NCI-H2171 (cell line): ENCODE measurements around the gene ASIC2.

Experiments
- DNase-seq: peaks from one replicate; lab custom pipeline; 2025; lab: John Stamatoyannopoulos, UW

The ASIC2 gene

GRCh38 chr17:33292981-33293867 lies at the start of gene ASIC2:
Gene ASIC2, minus strand, starts transcription at chr17:33293295.
- no peak for DNase-seq

DNA sequence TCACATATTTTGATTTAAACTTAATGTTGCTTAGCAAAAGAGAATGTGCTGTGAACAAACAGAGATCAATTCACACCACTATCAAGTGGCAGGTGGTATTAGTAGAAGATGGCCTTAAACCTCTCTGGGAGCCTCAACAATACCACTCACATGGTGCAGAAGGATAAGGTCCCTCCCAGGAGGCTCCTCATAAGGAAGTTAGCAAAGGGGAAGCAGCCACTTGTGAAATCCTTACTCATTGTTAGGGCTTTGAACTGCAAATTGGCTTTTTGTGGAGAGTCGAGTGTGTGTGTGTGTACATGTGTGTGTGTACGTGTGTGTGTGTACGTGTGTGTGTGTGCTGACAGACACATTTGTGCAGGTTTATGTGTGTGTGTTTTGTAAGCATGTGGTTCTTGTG lies 48.9 kb upstream of the ASIC2 start:
- DNase-seq = no peak

DNA sequence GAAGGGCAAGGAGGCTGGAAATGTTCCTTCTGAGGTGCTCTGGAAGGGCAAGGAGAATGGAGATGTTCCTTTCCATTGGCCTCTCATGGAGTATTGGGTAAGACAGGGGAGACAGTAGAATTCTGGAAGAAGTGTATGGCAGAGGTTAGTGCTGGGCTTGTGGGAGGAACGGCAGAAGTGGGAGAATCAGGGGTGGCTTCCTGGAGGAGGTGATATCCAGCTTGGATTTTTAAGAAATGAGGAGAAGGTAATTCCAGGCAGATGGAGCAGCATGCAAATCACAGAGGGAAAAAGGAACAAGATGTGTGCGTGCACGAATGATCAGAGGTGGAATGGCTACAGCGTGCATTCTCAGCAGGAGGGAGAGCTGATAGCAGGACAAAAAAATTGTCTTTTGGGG lies 45.1 kb upstream of the ASIC2 start:
- DNase-seq = no peak

GRCh38 chr17:33335491-33336173 lies 42.5 kb upstream of the ASIC2 start:
- no peak for DNase-seq

DNA sequence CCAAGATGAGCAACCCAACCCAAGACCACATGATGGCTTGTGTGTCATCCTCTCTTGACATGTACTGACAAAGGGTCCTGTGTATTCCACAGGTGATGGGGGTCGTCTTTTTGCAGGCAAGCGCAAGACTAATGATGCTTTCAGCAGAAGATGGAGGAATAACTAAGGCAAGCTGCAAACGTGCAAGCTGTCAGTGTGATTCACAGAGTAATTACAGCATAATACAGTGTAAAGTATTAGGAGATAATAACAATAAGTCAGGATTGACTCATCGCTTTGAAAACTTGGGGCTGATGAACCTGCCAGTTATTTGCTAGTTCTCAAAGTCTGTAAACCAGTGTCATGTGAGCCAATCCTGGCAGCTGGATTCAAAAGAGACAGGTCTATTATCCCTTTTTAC lies 41.6 kb upstream of the ASIC2 start:
- DNase-seq = no peak

- DNase-seq = no peak
Measured at GRCh38 chr17:33330877-33331276, 37.8 kb upstream of the ASIC2 start.

DNA sequence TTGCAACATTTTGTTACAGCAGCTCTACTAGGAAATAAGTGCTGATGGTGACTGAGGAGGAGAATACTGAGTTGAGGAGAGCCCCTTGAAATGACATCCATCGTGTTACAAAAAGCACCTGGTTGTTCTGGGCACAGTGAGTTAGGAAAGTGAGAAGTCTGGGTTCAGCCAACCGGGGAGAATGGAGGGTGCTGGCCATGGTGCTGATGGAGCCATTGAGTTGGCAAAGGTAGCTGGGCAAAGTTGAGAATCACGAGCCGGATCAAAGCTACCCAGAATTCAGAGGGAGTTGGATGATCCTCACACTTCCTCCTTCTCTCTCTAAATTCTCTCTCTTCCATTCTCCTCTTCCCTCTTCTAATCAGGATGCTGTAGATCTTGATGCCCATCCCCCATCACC lies 35.0 kb upstream of the ASIC2 start:
- DNase-seq = no peak

DNA sequence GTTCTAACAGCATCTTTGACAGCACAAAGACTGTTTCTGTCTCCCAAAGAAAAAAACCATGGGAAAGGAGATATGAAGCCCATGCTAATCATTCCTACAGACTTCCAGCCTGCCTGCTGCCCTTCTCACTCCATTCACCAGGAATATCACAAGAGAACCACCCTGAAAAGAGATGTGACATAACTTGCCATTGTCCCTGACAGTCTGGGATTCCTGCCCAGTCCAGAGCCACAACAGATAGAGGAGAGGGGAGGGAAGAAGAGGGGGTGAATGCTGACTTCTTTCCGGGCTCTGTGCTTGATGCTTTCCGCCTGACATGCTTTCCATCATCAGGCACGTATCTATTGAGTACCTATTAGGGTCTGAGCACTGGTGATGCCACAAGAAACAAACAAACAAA lies 31.6 kb upstream of the ASIC2 start:
- no peak for DNase-seq

GRCh38 chr17:33322063-33322462 lies 29.0 kb upstream of the ASIC2 start:
- no peak for DNase-seq

DNA sequence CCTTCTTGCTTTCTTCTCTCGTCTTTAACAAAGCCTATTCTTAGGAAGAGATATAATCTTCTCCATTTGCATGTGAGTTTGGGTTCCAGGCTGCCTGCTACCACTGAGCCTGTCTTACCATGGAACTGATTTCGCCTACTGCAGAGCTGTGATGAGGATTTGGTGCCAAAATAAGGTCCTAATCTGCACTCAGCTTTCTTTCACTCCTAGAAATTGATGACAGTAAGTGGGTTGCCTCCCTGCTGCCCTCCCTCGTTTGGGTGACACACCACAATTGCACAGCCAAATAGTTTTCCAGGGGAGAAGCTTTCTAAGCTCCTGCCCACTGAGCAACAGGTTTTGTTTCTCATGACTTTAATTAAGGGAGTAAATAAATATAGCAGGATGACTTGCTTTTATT lies 25.1 kb upstream of the ASIC2 start:
- DNase-seq = no peak

DNA sequence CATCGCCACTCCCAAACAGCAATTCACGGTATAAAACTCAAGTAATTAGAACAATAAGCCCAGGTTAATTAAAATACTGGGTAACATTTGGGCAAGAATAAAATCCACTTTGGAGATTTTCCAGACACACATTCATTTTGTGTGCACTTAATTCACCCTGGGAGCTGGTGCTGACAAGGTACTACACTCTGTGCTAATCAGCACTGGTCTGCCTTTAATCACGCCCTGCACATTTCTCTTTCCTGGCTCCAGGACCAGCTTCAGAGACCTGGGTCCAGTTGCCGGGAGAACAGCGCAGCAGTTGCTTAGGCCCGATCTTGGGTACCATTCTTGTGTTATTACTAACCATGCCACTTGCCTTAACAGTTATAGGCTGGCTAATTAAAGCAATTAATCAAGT lies 23.7 kb upstream of the ASIC2 start:
- no peak for DNase-seq

DNA sequence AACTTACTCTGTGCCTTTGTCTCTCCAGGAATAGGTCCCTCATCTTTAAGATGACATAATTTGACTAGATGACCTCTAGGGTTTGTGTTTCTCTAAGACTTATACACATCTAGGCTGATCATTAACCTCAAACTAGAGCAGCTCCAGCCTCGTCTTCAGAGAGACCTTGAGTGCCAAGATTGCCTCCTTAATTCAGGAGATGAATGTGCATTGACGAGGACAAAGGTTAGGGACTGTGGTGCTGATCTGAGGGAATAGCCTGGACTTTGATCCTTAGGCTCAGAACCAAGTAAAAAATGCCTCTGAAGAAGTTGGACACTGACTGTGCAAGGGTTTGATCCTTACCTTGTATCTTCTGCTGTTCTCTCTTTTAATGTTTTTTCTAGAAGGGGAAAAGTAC lies 17.2 kb upstream of the ASIC2 start:
- no peak for DNase-seq

GRCh38 chr17:33303254-33303653 lies 10.2 kb upstream of the ASIC2 start:
- no peak for DNase-seq

GRCh38 chr17:33302394-33302793 lies 9.3 kb upstream of the ASIC2 start:
- no peak for DNase-seq

GRCh38 chr17:33300241-33300640 lies 7.1 kb upstream of the ASIC2 start:
- DNase-seq = no peak

DNA sequence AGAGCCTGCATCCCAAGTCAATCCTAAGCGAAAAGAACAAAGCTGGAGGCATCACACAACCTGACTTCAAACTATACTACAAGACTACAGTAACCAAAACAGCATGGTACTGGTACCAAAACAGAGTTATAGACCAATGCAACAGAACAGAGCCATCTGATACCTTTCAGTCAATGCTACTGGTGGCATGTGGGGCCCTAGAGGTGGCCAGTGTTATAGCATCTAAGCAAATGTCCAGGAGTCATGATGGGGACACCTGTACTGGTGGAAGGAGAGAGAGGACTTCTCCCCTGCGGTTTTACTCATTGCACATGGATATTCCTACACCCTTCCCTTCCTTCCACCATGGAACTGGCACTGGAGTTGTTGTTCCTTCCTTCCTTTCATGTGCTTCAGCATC lies 6.0 kb upstream of the ASIC2 start:
- no peak for DNase-seq

DNA sequence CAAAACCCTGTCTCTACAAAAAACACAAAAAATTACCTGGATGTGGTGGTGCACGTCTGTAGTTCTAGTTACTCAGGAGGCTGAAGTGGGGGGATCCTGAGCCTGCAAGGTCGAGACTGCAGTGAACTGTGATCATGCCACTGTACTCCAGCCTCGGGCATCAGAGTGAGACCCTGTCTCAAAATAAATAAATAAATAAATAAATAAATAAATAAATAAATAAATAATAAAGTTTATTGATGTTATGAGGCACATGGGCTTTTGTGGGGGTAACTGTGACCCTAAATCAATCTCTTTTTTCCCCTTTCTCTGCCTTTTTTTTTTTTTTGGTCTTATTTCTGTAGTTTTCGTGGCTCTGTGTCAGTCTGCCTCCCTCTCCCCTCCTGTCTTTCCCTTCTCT lies 4.5 kb upstream of the ASIC2 start:
- no peak for DNase-seq

DNA sequence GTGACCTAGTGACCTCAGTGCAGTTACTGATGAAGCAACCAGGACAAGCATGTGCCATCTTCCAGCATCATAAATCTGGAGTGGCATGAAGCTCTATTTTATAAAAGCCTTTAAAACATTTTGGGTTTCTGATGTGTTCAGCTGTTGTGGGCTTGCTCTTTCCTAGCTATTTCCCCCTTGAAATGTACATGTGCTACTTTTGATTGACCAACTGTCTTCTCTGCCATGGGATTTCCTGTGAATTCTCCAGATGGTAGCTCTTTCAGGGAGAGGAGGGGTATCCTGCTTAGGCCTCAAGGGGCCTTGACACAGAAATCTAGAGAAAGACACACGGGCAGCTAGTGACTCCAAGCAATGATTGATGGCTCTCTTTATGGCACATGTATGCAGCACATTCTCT lies 1.9 kb upstream of the ASIC2 start:
- DNase-seq = no peak

DNA sequence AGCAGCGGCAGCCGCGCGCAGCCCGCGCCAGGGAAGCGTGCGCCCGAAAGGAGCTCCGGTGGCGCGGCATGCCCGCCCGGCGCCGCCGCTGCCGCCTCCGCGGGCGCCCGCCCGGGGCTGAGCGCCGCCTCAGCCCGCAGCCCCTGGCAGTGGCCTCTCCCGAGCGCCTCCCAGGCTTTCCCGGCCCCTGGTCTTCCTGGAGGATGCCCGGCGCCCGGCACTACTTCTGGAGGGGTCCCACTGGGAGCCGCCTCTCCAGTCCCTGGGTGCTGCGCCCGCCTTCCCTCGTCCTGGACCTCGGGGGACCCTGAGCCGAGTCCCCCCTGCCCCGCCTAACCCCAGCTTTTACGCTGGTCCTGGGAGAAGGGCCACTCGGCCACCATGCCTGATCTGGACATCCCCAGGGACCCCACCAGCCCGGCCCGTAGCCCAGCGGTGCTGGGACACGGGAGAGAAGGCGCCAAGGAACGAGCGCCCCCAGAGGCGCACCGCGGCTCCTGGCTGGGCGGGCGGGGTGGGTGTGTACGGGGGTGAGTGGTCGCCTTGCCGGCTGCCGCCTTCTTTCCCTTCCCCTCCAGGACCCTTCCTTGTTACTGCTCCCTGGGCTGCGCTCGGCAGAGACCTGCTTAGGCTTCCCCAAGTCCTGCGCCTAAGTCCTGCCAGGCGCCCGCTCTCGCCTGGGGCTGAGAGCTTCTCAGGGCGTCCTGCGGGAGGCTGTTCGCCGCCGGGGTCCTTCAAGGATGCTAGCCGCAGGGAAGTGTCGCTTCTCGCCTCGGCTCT lies 704 bp downstream of the ASIC2 start:
- DNase-seq = no peak

GRCh38 chr17:33291248-33292200 lies 1.6 kb downstream of the ASIC2 start:
- no peak for DNase-seq

DNA sequence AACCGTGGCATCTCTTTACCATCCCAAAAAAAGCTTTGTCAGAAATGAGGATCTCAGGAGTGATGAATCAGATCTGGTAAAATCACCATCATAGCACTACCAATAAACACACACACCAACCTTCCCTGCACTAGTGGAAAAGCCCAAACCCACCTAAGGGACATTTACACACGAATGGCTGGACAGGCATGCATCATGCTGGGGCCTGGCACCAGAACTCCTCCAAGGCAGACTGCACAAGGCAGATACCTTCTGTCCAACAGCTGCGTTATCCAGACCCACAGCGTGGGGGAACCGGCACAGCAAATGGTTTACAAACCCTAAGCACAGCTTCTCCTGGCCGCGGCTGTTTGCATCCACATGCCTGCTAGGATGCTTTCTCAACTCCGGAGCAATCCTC lies 2.8 kb downstream of the ASIC2 start:
- no peak for DNase-seq

DNA sequence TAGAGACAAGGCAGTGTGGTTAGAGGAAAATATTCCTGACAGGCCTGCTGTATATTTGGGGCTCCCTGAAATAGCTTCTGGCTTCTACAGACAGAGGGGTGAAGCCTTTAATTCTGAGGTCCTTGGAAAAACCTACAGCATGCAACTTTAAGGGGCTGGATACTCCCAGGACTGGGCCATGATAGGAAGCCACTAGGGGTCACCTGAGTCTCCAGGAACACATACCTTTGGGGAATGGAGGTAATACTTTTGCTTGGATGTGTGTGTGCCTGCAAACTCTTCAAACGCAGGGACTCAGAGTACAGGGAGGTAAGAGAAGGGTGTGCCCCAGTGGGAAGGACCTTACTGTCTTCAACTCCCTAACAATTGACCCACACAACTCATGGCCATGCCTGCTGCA lies 4.1 kb downstream of the ASIC2 start:
- DNase-seq = no peak
